ENCODE measurements around the gene MBOAT1.
"Not testable (repeated sequence)": the region's sequence is repeated elsewhere in the genome, so short reads cannot be mapped to it uniquely, and the experiment has no call there.

Gene MBOAT1

GRCh38 chr6:20139127-20139963 lies 72.9 kb downstream of the MBOAT1 start:
- DNase-seq (ENCODE audit: low read depth in 2 of 2), result not testable (repeated sequence)

- DNase-seq (ENCODE audit: low read depth in 2 of 2), result no peak
These were observed 74.4 kb downstream of the MBOAT1 start for GRCh38 chr6:20137837-20138236.

GRCh38 chr6:20137240-20137639 lies 75.0 kb downstream of the MBOAT1 start:
- DNase-seq (ENCODE audit: low read depth in 2 of 2), result no peak

- DNase-seq (ENCODE audit: low read depth in 2 of 2), result no peak
These were observed 76.5 kb downstream of the MBOAT1 start for GRCh38 chr6:20135677-20136268.

GRCh38 chr6:20134613-20135012 lies 77.7 kb downstream of the MBOAT1 start:
- DNase-seq (ENCODE audit: low read depth in 2 of 2), result no peak

GRCh38 chr6:20129290-20130088 lies 82.8 kb downstream of the MBOAT1 start:
- DNase-seq (ENCODE audit: low read depth in 2 of 2), result no peak

- no peak for DNase-seq (ENCODE audit: low read depth in 2 of 2)
These were observed 84.3 kb downstream of the MBOAT1 start for GRCh38 chr6:20128018-20128417.

- DNase-seq (ENCODE audit: low read depth in 2 of 2), result peak; percentile 14 to 44
These were observed 85.2 kb downstream of the MBOAT1 start for GRCh38 chr6:20126789-20127653.

GRCh38 chr6:20126102-20126752 lies 86.0 kb downstream of the MBOAT1 start:
- no peak for DNase-seq (ENCODE audit: low read depth in 2 of 2)

- no peak for DNase-seq (ENCODE audit: low read depth in 2 of 2)
These were observed 87.7 kb downstream of the MBOAT1 start for GRCh38 chr6:20124545-20124944.

- no peak for DNase-seq (ENCODE audit: low read depth in 2 of 2)
These were observed 92.8 kb downstream of the MBOAT1 start for GRCh38 chr6:20119485-20119884.

- DNase-seq (ENCODE audit: low read depth in 2 of 2), result no peak
These were observed 93.4 kb downstream of the MBOAT1 start for GRCh38 chr6:20118892-20119291.

GRCh38 chr6:20117474-20117873 lies 94.8 kb downstream of the MBOAT1 start:
- no peak for DNase-seq (ENCODE audit: low read depth in 2 of 2)

GRCh38 chr6:20116792-20117191 lies 95.5 kb downstream of the MBOAT1 start:
- DNase-seq (ENCODE audit: low read depth in 2 of 2), result no peak

- DNase-seq (ENCODE audit: low read depth in 2 of 2), result no peak
These were observed 96.9 kb downstream of the MBOAT1 start for GRCh38 chr6:20115246-20115980.

GRCh38 chr6:20113649-20114224 lies 98.5 kb downstream of the MBOAT1 start:
- DNase-seq (ENCODE audit: low read depth in 2 of 2), result no peak

- no peak for DNase-seq (ENCODE audit: low read depth in 2 of 2)
These were observed 99.4 kb downstream of the MBOAT1 start for GRCh38 chr6:20112841-20113240.

- DNase-seq (ENCODE audit: low read depth in 2 of 2), result no peak
These were observed 100.0 kb downstream of the MBOAT1 start for GRCh38 chr6:20112241-20112640.

GRCh38 chr6:20110478-20110877 lies 101.8 kb downstream of the MBOAT1 start:
- no peak for DNase-seq (ENCODE audit: low read depth in 2 of 2)

- DNase-seq (ENCODE audit: low read depth in 2 of 2), result no peak
These were observed 102.7 kb downstream of the MBOAT1 start for GRCh38 chr6:20109526-20109925.

Data from stimulated activated CD4-positive, alpha-beta T cell treated with anti-CD3 and anti-CD28 coated beads, Interleukin-1b, Interleukin-23, amount 100 ng/mL, for 1 hour (primary cell).